ENCODE results near the gene FUT2. TPM values are rescaled to one million over a fixed set of nuclear protein-coding genes. Genes with fewer than 3 reads are reported as not detected.
"Not testable (repeated sequence)": the region's sequence is repeated elsewhere in the genome, so short reads cannot be mapped to it uniquely, and the experiment has no call there.

The FUT2 gene
- total and polyA plus RNA-seq, 2 of the 13 experiments (the other 11 are each of a cell fraction or from before 2014, with no cell fraction given), result 0.07 TPM; not detected in 1

DNA sequence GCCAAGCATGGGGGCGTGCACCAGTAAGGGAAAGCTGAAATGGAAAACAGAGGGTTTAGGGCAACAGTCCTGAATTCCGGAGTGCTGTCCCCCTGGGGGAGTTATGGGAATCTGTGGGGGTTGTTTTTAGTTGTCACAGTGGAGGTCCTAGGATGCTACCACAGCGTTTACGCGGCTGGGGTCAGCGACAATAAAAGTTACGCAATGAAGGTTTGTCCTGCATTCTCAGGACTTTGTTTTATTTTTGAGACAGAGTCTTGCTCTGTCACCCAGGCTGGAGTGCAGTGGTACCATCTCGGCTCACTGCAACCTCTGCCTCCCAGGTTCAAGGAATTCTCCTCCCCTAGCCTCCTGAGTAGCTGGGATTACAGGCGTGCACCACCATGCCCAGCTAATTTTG lies 2.1 kb upstream of the FUT2 start:
- H4K20me1 ChIP-seq (ENCODE audit: insufficient read depth, low read length); H3K9me3 ChIP-seq (ENCODE audit: low read length); DNase-seq (ENCODE audit: low spot score); CTCF ChIA-PET (ENCODE audit: low intra/inter-chr PET ratio, low total read pairs); H3K4me3 ChIP-seq (replicated peaks in 1 of 3; ENCODE audit: insufficient read depth in 1 of 3, low read depth in 2 of 3, low read length in 3 of 3); H2AFZ ChIP-seq (ENCODE audit: low read length); POLR2A ChIA-PET; H3K79me2 ChIP-seq (ENCODE audit: insufficient read depth, low read length); H3K27ac ChIP-seq (ENCODE audit: extremely low read length, insufficient read depth, low read length); H3K36me3 ChIP-seq (replicated peaks in 1 of 2; ENCODE audit: control insufficient read depth in 1 of 2, insufficient read depth in 2 of 2, low read length in 2 of 2); BruUV-seq (replicated peaks); in situ Hi-C loops (cut with HindIII; ENCODE audit: extremely low pct_ligation_motif_present, low pct_unique_long_range_greater_than_20kb); ATAC-seq; H3K9ac ChIP-seq (ENCODE audit: insufficient read depth, low read depth, low read length); intact Hi-C loops (cut with micrococcal nuclease; ENCODE audit: unreplicated experiment); H3K4me2 ChIP-seq (ENCODE audit: low read depth, low read length); H3K27me3 ChIP-seq (ENCODE audit: control insufficient read depth in 1 of 2, insufficient read depth in 2 of 2, low read length in 2 of 2); FAIRE-seq: not testable (repeated sequence)
- WGBS (ENCODE audit: low lambda C conversion rate), result 30% methylated on average over 8 of the region's 9 CpGs
- TF ChIP-seq CEBPG (CRISPR knock-in tag; IDR thresholded peaks at IDR 0.05), result peak; percentile 68
- peak; percentile 83 for TF ChIP-seq CEBPB (IDR thresholded peaks at IDR 0.05; ENCODE audit: borderline replicate concordance, low read depth, low read length)
- peaks cover 35% of the 10 kb centered on the region for H3K4me1 ChIP-seq (ENCODE audit: insufficient read depth, low read length)

DNA sequence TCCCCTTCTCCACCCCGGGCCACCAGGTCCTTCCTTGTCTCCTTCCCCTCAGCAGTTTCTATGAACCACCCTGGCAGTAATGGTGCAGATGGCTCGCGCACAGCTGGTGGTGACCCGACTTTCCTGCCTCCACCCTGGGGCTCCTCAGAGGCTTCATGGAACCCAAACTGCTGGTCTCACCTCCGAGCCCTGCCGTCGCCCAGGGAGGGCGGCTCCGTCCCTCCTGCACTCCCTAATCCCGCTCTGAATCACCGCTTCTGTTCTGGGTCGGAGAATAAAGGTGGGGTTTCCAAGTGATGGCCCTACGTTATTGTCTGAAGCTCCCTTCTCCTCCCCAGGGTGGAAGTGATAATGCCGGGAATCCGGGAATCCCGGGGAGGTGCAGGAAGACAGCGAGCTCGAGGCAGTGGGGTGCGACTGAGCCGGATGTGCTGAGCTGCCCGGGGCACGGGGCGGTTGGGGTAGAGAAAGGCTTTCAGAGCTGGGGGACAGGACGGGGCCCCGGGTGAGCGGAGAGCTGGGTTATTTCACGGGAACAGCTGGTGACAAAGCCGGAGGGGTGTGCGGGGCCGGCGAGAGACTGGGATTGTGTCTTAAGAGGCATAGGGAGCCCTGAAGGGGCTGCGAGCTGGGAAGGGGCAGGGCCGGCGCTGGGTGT lies 711 bp downstream of the FUT2 start:
- H3K36me3 ChIP-seq (replicated peaks in 1 of 2; ENCODE audit: control insufficient read depth in 1 of 2, insufficient read depth in 2 of 2, low read length in 2 of 2), result no peaks in the 10 kb centered on the region
- no peaks in the 10 kb centered on the region for H4K20me1 ChIP-seq (ENCODE audit: insufficient read depth, low read length)
- in situ Hi-C loops (cut with HindIII; ENCODE audit: extremely low pct_ligation_motif_present, low pct_unique_long_range_greater_than_20kb) (no loop called here), intact Hi-C loops (cut with micrococcal nuclease; ENCODE audit: unreplicated experiment) (no loop called here)
- ATAC-seq (no peak; the same call in 2 of the 3 replicates), FAIRE-seq (no peak), DNase-seq (ENCODE audit: low spot score) (no peak)
- 74% methylated on average over 33 of the region's 34 CpGs for WGBS (ENCODE audit: low lambda C conversion rate)
- peak overlapping the region; percentile 32; the same call in 1 of the 2 replicates for H3K4me2 ChIP-seq (ENCODE audit: low read depth, low read length)
- peaks cover 35% of the 10 kb centered on the region for H3K4me1 ChIP-seq (ENCODE audit: insufficient read depth, low read length)
- TF ChIP-seq KDM5A (IDR thresholded peaks at IDR 0.05; ENCODE audit: borderline replicate concordance, low read length), result no peak
- TF ChIP-seq ZKSCAN5 (CRISPR knock-in tag; IDR thresholded peaks at IDR 0.05), result peak; percentile 76; the same call in 1 of the 2 replicates
- TF ChIP-seq ZNF703 (CRISPR knock-in tag; IDR thresholded peaks at IDR 0.05; ENCODE audit: borderline replicate concordance), result no peak
- TF ChIP-seq, protein P1, sequence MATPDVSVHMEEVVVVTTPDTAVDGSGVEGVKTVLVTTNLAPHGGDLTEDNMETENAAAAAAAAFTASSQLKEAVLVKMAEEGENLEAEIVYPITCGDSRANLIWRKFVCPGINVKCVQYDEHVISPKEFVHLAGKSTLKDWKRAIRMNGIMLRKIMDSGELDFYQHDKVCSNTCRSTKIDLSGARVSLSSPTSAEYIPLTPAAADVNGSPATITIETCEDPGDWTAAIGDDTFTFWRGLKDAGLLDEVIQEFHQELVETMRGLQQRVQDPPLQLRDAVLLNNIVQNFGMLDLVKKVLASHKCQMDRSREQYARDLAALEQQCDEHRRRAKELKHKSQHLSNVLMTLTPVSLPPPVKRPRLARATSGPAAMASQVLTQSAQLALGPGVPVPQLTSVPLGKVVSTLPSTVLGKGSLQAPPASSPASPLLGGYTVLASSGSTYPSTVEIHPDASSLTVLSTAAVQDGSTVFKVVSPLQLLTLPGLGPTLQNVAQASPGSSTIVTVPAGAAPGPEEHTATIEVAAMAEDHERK (CRISPR knock-in tag; IDR thresholded peaks at IDR 0.05; ENCODE audit: low read depth), result no peak
- TF ChIP-seq KDM5B (CRISPR knock-in tag; IDR thresholded peaks at IDR 0.05; ENCODE audit: borderline replicate concordance), result 0 out of 2 replicates have a peak, but pooled peaks have one; percentile 5
- no peak for TF ChIP-seq GTF2F1 (IDR thresholded peaks at IDR 0.05; ENCODE audit: low read length)
- TF ChIP-seq, protein P2, sequence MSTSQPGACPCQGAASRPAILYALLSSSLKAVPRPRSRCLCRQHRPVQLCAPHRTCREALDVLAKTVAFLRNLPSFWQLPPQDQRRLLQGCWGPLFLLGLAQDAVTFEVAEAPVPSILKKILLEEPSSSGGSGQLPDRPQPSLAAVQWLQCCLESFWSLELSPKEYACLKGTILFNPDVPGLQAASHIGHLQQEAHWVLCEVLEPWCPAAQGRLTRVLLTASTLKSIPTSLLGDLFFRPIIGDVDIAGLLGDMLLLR (CRISPR knock-in tag; IDR thresholded peaks at IDR 0.05), result no peak
- TF ChIP-seq PTBP1 (IDR thresholded peaks at IDR 0.05; ENCODE audit: low read depth, low read length, poor library complexity, severe bottlenecking), result no peak
- no peak for TF ChIP-seq XBP1 (CRISPR knock-in tag; IDR thresholded peaks at IDR 0.05)
- no peak for TF ChIP-seq BORCS8-MEF2B (CRISPR knock-in tag; IDR thresholded peaks at IDR 0.05)
- TF ChIP-seq, protein P3, sequence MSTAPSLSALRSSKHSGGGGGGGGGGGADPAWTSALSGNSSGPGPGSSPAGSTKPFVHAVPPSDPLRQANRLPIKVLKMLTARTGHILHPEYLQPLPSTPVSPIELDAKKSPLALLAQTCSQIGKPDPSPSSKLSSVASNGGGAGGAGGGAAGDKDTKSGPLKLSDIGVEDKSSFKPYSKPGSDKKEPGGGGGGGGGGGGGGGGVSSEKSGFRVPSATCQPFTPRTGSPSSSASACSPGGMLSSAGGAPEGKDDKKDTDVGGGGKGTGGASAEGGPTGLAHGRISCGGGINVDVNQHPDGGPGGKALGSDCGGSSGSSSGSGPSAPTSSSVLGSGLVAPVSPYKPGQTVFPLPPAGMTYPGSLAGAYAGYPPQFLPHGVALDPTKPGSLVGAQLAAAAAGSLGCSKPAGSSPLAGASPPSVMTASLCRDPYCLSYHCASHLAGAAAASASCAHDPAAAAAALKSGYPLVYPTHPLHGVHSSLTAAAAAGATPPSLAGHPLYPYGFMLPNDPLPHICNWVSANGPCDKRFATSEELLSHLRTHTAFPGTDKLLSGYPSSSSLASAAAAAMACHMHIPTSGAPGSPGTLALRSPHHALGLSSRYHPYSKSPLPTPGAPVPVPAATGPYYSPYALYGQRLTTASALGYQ (CRISPR knock-in tag; IDR thresholded peaks at IDR 0.05), result no peak
- H2AFZ ChIP-seq (ENCODE audit: low read length), result no peak overlapping the region
- H3K9ac ChIP-seq (ENCODE audit: insufficient read depth, low read depth, low read length), result no peak overlapping the region
- no peak overlapping the region for H3K27ac ChIP-seq (ENCODE audit: extremely low read length, insufficient read depth, low read length)
- no TSS peak for BruUV-seq (replicated peaks)
- H3K79me2 ChIP-seq (ENCODE audit: insufficient read depth, low read length), result no peaks in the 10 kb centered on the region
- CTCF ChIA-PET (ENCODE audit: low intra/inter-chr PET ratio, low total read pairs), result no interaction called here
- H3K27me3 ChIP-seq (ENCODE audit: control insufficient read depth in 1 of 2, insufficient read depth in 2 of 2, low read length in 2 of 2), result peaks cover 0 to 3% of the 10 kb centered on the region in 2 experiments; a peak in 1 of 5 replicates
- H3K9me3 ChIP-seq (ENCODE audit: low read length), result no peaks in the 10 kb centered on the region
- POLR2A ChIA-PET, result interaction anchor here (1.0 to 2.2 kb wide), 5 partner anchors 15 to 42 kb away, joined by 4 to 9 read pairs (median 5); no protein-coding TSS in a partner anchor
- peak overlapping the region in 1 of 3 experiments; percentile 50; a peak in 1 of 6 replicates for H3K4me3 ChIP-seq (replicated peaks in 1 of 3; ENCODE audit: insufficient read depth in 1 of 3, low read depth in 2 of 3, low read length in 3 of 3)
